ENCODE results near the gene ADARB2. TPM values are rescaled to one million over a fixed set of nuclear protein-coding genes. Genes with fewer than 3 reads are reported as not detected.

The ADARB2 gene
- total RNA-seq, 3 donors from 2014 or later (not counting 1 experiment from before 2014, with no cell fraction given), result 0.27 to 0.78 (median 0.40) TPM

- Histone ChIP-seq H3K9me3 (ENCODE audit: control insufficient read depth, insufficient read depth, low read length) (no peaks in the 10 kb centered on the region), H3K4me1 (ENCODE audit: control insufficient read depth, insufficient read depth, low read length) (peaks cover 4% of the 10 kb centered on the region), H3K27me3 (ENCODE audit: control insufficient read depth, insufficient read depth, low read length) (peaks cover 18% of the 10 kb centered on the region), H3K27ac (ENCODE audit: low read length) (no peak overlapping the region), H3K36me3 (ENCODE audit: control insufficient read depth, insufficient read depth, low read length) (no peaks in the 10 kb centered on the region), H3K4me3 (ENCODE audit: low read length) (no peak overlapping the region)
- DNase-seq (no peak), ATAC-seq (no peak)
- TF ChIP-seq CTCF (IDR thresholded peaks at IDR 0.05), result no peak
- H3K27me3 Mint-ChIP-seq (ENCODE audit: low read depth in 2 of 2), result peaks cover 35 to 63% of the 10 kb centered on the region in 2 donors
- H3K27ac Mint-ChIP-seq, result no peak overlapping the region
- no peaks in the 10 kb centered on the region for H3K4me1 Mint-ChIP-seq
- no peaks in the 10 kb centered on the region for H3K9me3 Mint-ChIP-seq
- 90% methylated on average over 3 of the region's 6 CpGs for WGBS (ENCODE audit: insufficient coverage)
- H3K36me3 Mint-ChIP-seq, result no peaks in the 10 kb centered on the region
- intact Hi-C loops (cut with micrococcal nuclease), result no loop called here
- H3K4me3 Mint-ChIP-seq, result no peak overlapping the region
Observed at GRCh38 chr10:1731592-1731991, 5.7 kb downstream of the ADARB2 start.

DNA sequence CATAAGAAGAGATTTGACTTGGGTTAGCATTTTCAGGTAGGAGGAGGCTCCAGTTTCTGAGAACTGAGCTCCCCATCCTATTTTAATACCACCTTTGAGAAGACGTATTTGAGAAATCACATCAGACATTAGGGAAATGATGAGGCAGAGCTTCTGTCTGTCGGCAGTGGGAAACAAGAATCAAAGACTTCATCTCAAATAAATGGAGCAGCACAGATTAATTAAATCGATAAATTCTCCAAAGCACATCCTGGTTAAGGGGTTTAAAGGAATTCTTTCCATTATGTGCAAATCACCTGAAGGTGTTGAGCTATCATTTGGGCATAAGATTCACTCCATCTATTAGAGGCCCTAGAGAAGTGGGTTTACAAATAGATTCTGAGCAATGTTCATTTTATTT is 7.6 kb downstream of the ADARB2 start:
- no peaks in the 10 kb centered on the region for H3K4me1 ChIP-seq (ENCODE audit: control insufficient read depth, insufficient read depth, low read length)
- H3K36me3 Mint-ChIP-seq, result no peaks in the 10 kb centered on the region
- 80% methylated on average over 3 of the region's 3 CpGs for WGBS (ENCODE audit: insufficient coverage)
- H3K27ac Mint-ChIP-seq, result no peak overlapping the region
- H3K4me1 Mint-ChIP-seq, result no peaks in the 10 kb centered on the region
- H3K4me3 ChIP-seq (ENCODE audit: low read length), result no peak overlapping the region
- no peaks in the 10 kb centered on the region for H3K36me3 ChIP-seq (ENCODE audit: control insufficient read depth, insufficient read depth, low read length)
- H3K27me3 Mint-ChIP-seq (ENCODE audit: low read depth in 2 of 2), result peaks cover 28 to 47% of the 10 kb centered on the region in 2 donors
- H3K27ac ChIP-seq (ENCODE audit: low read length), result no peak overlapping the region
- no peak for ATAC-seq
- no peaks in the 10 kb centered on the region for H3K9me3 Mint-ChIP-seq
- no peak for DNase-seq
- intact Hi-C loops (cut with micrococcal nuclease), result no loop called here
- TF ChIP-seq CTCF (IDR thresholded peaks at IDR 0.05), result no peak
- peaks cover 9% of the 10 kb centered on the region for H3K27me3 ChIP-seq (ENCODE audit: control insufficient read depth, insufficient read depth, low read length)
- H3K4me3 Mint-ChIP-seq, result no peak overlapping the region
- H3K9me3 ChIP-seq (ENCODE audit: control insufficient read depth, insufficient read depth, low read length), result no peaks in the 10 kb centered on the region

GRCh38 chr10:1726861-1727260 is 10.5 kb downstream of the ADARB2 start:
- no peaks in the 10 kb centered on the region for H3K9me3 Mint-ChIP-seq
- intact Hi-C loops (cut with micrococcal nuclease), result no loop called here

More at GRCh38 chr10:1726861-1727260, 10.5 kb downstream of the ADARB2 start:
- Histone ChIP-seq H3K27ac (ENCODE audit: low read length) (no peak overlapping the region), H3K36me3 (ENCODE audit: control insufficient read depth, insufficient read depth, low read length) (no peaks in the 10 kb centered on the region), H3K4me1 (ENCODE audit: control insufficient read depth, insufficient read depth, low read length) (no peaks in the 10 kb centered on the region), H3K27me3 (ENCODE audit: control insufficient read depth, insufficient read depth, low read length) (no peaks in the 10 kb centered on the region), H3K4me3 (ENCODE audit: low read length) (no peak overlapping the region), H3K9me3 (ENCODE audit: control insufficient read depth, insufficient read depth, low read length) (no peaks in the 10 kb centered on the region)
- ATAC-seq, result no peak
- Mint-ChIP-seq H3K36me3 (no peaks in the 10 kb centered on the region), H3K4me1 (no peaks in the 10 kb centered on the region), H3K4me3 (no peak overlapping the region), H3K27me3 (ENCODE audit: low read depth in 2 of 2) (peaks cover 17 to 25% of the 10 kb centered on the region in 2 donors), H3K27ac (no peak overlapping the region)
- WGBS (ENCODE audit: insufficient coverage), result 82% methylated on average over 11 of the region's 11 CpGs
- no peak for TF ChIP-seq CTCF (IDR thresholded peaks at IDR 0.05)
- no peak for DNase-seq
